Coronary artery (tissue), 2 donors: ENCODE results near the gene BEND5.

Experiments
- DNase-seq: peaks from one replicate; pipeline ENCODE4 v3.0.0-alpha.2; 2017; ENCODE audit warnings: low spot score
- H3K27ac ChIP-seq, 2 donors: fragments of 200-600 bp; sonication (generic); one replicate each; pipeline ENCODE4 v1.5.1; 2016 to 2019
- H3K4me3 ChIP-seq: fragments of 200-600 bp; sonication (generic); 2 replicates; pipeline ENCODE4 v1.5.1; 2016; ENCODE audit warnings: mild to moderate bottlenecking, moderate library complexity
- TF ChIP-seq, protein P1 (sequence below): fragments of 200-600 bp; sonication (generic); IDR thresholded peaks from one replicate; pipeline ENCODE4 v1.5.1; 2019; ENCODE audit warnings: antibody characterized with exemption

The BEND5 gene, protein sequence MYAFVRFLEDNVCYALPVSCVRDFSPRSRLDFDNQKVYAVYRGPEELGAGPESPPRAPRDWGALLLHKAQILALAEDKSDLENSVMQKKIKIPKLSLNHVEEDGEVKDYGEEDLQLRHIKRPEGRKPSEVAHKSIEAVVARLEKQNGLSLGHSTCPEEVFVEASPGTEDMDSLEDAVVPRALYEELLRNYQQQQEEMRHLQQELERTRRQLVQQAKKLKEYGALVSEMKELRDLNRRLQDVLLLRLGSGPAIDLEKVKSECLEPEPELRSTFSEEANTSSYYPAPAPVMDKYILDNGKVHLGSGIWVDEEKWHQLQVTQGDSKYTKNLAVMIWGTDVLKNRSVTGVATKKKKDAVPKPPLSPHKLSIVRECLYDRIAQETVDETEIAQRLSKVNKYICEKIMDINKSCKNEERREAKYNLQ

DNA sequence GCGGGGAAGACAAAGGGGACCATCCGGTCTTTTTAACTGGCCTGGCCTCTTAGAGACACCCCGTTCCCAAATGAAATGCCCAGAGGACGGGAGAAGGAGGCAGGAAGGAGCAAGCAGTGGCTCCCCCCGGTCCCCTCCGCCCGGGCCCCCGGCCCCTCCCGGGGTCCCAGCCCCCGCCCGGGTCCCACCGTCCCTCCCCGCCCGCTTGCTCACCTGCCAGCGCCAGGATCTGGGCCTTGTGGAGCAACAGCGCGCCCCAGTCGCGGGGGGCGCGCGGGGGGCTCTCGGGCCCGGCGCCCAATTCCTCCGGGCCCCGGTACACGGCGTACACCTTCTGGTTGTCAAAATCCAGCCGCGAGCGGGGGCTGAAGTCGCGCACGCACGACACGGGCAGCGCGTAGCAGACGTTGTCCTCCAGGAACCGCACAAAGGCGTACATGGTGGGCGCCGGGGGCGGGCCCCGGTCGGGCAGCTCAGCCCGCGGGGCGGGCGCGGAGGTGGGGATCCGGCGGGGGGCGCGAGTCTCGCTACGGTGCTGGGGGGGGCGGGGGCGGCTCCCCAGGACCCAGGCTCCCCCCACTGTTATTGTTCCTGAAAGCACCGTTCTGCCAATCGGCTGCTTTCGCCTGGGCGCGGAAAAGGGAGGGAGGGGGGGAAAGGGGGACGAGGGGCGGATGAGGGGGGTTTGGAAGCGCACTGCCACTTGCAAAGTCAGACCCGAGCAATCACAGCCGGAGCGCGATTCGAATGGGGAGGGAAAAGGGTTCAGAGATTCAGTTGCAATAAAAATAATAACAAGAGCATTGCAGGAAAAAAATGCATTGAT, at the start of gene BEND5:
Gene BEND5, minus strand, starts transcription at position 499 of the 826 bp plus-strand sequence. Its CDS starts 60 bp downstream, at position 439.
- peak within 1 kb of the TSS; percentile 89 for H3K4me3 ChIP-seq
- H3K27ac ChIP-seq = peak within 1 kb of the TSS; percentile 74 to 88
- TF ChIP-seq, protein P1, sequence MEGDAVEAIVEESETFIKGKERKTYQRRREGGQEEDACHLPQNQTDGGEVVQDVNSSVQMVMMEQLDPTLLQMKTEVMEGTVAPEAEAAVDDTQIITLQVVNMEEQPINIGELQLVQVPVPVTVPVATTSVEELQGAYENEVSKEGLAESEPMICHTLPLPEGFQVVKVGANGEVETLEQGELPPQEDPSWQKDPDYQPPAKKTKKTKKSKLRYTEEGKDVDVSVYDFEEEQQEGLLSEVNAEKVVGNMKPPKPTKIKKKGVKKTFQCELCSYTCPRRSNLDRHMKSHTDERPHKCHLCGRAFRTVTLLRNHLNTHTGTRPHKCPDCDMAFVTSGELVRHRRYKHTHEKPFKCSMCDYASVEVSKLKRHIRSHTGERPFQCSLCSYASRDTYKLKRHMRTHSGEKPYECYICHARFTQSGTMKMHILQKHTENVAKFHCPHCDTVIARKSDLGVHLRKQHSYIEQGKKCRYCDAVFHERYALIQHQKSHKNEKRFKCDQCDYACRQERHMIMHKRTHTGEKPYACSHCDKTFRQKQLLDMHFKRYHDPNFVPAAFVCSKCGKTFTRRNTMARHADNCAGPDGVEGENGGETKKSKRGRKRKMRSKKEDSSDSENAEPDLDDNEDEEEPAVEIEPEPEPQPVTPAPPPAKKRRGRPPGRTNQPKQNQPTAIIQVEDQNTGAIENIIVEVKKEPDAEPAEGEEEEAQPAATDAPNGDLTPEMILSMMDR = no peak
- DNase-seq = peak; percentile 79

- DNase-seq = no peak
- TF ChIP-seq, protein P1 = no peak
- Histone ChIP-seq H3K4me3 (no peak overlapping the region), H3K27ac (no peak overlapping the region)
Observed at GRCh38 chr1:48823168-48823567, 46.5 kb upstream of the BEND5 start.

GRCh38 chr1:48820491-48820890, 43.8 kb upstream of the BEND5 start:
- Histone ChIP-seq H3K4me3 (no peak overlapping the region), H3K27ac (no peak overlapping the region)
- TF ChIP-seq, protein P1 = no peak
- no peak for DNase-seq

- TF ChIP-seq, protein P1 = peak; percentile 73
- Histone ChIP-seq H3K27ac (no peak overlapping the region), H3K4me3 (no peak overlapping the region)
- no peak for DNase-seq
Observed at GRCh38 chr1:48817505-48818114, 40.9 kb upstream of the BEND5 start.

DNA sequence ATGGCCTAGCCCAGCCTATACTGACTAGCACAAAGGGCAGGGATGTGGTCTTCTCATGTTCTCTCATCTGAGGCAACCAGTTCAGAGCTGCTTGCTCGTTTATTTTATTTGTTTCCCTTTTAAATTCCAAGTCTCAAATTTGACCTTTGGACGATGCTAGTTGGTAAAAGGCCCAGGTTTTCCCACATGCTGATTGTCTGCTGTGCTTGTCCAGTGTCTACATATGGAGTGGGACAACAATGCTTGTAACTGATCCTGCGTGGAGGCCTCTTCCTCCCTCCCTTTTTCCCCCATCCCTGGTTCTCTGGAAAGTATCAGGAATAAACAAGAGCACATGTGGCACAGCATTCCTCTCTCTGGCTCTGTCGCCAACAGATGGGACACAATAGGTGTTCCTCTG, 34.0 kb upstream of the BEND5 start:
- DNase-seq = no peak
- Histone ChIP-seq H3K27ac (no peak overlapping the region), H3K4me3 (no peak overlapping the region)
- TF ChIP-seq, protein P1 = no peak

DNA sequence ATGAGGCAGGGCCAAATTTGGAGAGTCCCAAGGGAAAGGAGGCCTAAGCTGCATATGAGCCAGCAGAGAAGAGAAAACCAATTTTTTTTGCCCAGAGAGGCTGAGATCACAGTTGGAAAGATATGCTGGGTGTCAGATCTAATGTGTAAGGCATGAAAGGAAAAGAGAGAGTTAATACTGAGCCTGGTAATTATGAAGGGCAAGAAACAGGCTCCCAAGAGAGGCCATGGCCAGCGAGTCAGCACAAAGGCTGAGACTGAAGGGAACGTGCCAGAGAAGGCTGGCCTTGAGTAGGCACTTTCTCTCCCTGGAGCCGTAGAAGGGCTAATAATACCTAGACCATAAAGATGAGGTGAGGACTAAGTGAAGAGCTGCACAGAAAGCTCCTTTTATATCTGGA, 31.8 kb upstream of the BEND5 start:
- TF ChIP-seq, protein P1 = no peak
- no peak for DNase-seq
- Histone ChIP-seq H3K4me3 (no peak overlapping the region), H3K27ac (peak overlapping the region; percentile 28 to 50)
